ENCODE data around the gene G3BP2. TPM values are rescaled to one million over a fixed set of nuclear protein-coding genes. Genes with fewer than 3 reads are reported as not detected.
"Not testable (repeated sequence)": the region's sequence is repeated elsewhere in the genome, so short reads cannot be mapped to it uniquely, and the experiment has no call there.

Gene G3BP2
- total and polyA plus RNA-seq, 2 experiments from 2014 or later: 103 to 411 TPM

GRCh38 chr4:75692066-75692465 is 18.9 kb upstream of the G3BP2 start:
- H3K27ac Mint-ChIP-seq; H4K20me1 ChIP-seq (replicated peaks; ENCODE audit: insufficient read depth); H3K4me2 ChIP-seq; H3K27me3 Mint-ChIP-seq (ENCODE audit: insufficient read depth, low read depth, poor library complexity); DNase-seq (ENCODE audit: low spot score); H3F3A ChIP-seq (replicated peaks; ENCODE audit: low read depth); H3K9me3 Mint-ChIP-seq; H3K4me3 ChIP-seq; ATAC-seq; H3K4me1 ChIP-seq (ENCODE audit: insufficient read depth); H3K4me1 Mint-ChIP-seq; H3K4me3 Mint-ChIP-seq; H3K9me2 ChIP-seq (ENCODE audit: insufficient read depth); H2AFZ ChIP-seq; H3K27me3 ChIP-seq (ENCODE audit: insufficient read depth); H3K27ac ChIP-seq (ENCODE audit: low read depth): not testable (repeated sequence)
- Histone ChIP-seq H3K36me3 (ENCODE audit: insufficient read depth) (peaks cover 29% of the 10 kb centered on the region), H3K79me2 (replicated peaks; ENCODE audit: insufficient read depth) (peaks cover 94% of the 10 kb centered on the region)
- peaks cover 78% of the 10 kb centered on the region for H3K36me3 Mint-ChIP-seq (ENCODE audit: low read depth)

- H3F3A ChIP-seq (replicated peaks; ENCODE audit: low read depth); H3K4me1 Mint-ChIP-seq; H2AFZ ChIP-seq; H3K27me3 Mint-ChIP-seq (ENCODE audit: insufficient read depth, low read depth, poor library complexity); H3K9me3 Mint-ChIP-seq; H3K27me3 ChIP-seq (ENCODE audit: insufficient read depth); H3K27ac ChIP-seq (ENCODE audit: low read depth); ATAC-seq; DNase-seq (ENCODE audit: low spot score); H3K4me3 ChIP-seq; H3K4me1 ChIP-seq (ENCODE audit: insufficient read depth); H3K4me2 ChIP-seq; H3K9me2 ChIP-seq (ENCODE audit: insufficient read depth); H4K20me1 ChIP-seq (replicated peaks; ENCODE audit: insufficient read depth); H3K4me3 Mint-ChIP-seq; H3K27ac Mint-ChIP-seq: not testable (repeated sequence)
- peaks cover 72% of the 10 kb centered on the region for H3K79me2 ChIP-seq (replicated peaks; ENCODE audit: insufficient read depth)
- H3K36me3 ChIP-seq (ENCODE audit: insufficient read depth): peaks cover 25% of the 10 kb centered on the region
- H3K36me3 Mint-ChIP-seq (ENCODE audit: low read depth): peaks cover 64% of the 10 kb centered on the region
Measured at GRCh38 chr4:75687125-75687524, 13.9 kb upstream of the G3BP2 start.

DNA sequence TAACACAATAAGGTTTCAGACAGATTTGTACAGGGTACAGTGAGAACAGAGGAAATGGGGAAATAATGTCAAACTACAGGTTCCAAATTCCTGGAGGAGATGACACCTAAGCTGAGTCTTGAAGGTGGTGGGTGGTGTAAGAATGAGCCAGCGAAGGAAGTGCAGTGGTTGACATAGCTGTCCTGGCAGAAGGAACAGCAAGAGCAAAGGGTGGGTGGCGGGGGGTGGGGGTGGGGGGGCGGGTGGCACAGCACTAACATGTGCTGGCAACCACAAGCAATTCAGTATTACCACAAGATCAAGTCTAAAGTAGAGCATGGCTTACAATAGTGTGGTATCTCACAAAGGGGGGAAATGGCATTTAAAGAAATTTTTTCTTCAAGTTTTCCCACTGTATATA is 13.1 kb upstream of the G3BP2 start:
- H3K36me3 Mint-ChIP-seq (ENCODE audit: low read depth): peaks cover 56% of the 10 kb centered on the region
- Histone ChIP-seq H4K20me1 (replicated peaks; ENCODE audit: insufficient read depth) (0 out of 2 replicates have a peak, but pooled peaks cover 1% of the 10 kb centered on the region), H3K4me3 (no peak overlapping the region), H3K4me1 (ENCODE audit: insufficient read depth) (no peaks in the 10 kb centered on the region), H3K36me3 (ENCODE audit: insufficient read depth) (peaks cover 19% of the 10 kb centered on the region), H2AFZ (no peak overlapping the region), H3K27ac (ENCODE audit: low read depth) (no peak overlapping the region), H3K79me2 (replicated peaks; ENCODE audit: insufficient read depth) (peaks cover 73% of the 10 kb centered on the region), H3K4me2 (no peak overlapping the region), H3K27me3 (ENCODE audit: insufficient read depth) (no peaks in the 10 kb centered on the region), H3F3A (replicated peaks; ENCODE audit: low read depth) (no peaks in the 10 kb centered on the region), H3K9me2 (ENCODE audit: insufficient read depth) (no peaks in the 10 kb centered on the region)
- DNase-seq (ENCODE audit: low spot score): no peak
- H3K4me1 Mint-ChIP-seq: peaks cover 3% of the 10 kb centered on the region; the same call in 1 of the 3 replicates
- H3K4me3 Mint-ChIP-seq: no peak overlapping the region
- no peak overlapping the region for H3K27ac Mint-ChIP-seq
- no peaks in the 10 kb centered on the region for H3K27me3 Mint-ChIP-seq (ENCODE audit: insufficient read depth, low read depth, poor library complexity)
- H3K9me3 Mint-ChIP-seq: peaks cover 5% of the 10 kb centered on the region
- no peak for ATAC-seq
- TF ChIP-seq POLR2AphosphoS5 (IDR thresholded peaks at IDR 0.05; ENCODE audit: low read depth) (no peak), EZH2phosphoT487 (IDR thresholded peaks at IDR 0.05; ENCODE audit: unreplicated experiment) (no peak), CREB1 (CRISPR knock-in tag; IDR thresholded peaks at IDR 0.05; ENCODE audit: low read depth) (no peak), ZNF114 (CRISPR knock-in tag; IDR thresholded peaks at IDR 0.05) (no peak), EZH2 (IDR thresholded peaks at IDR 0.05; ENCODE audit: low read depth, unreplicated experiment) (no peak), NANOG (IDR thresholded peaks at IDR 0.05; ENCODE audit: borderline replicate concordance) (no peak)
- TF ChIP-seq, protein P1, sequence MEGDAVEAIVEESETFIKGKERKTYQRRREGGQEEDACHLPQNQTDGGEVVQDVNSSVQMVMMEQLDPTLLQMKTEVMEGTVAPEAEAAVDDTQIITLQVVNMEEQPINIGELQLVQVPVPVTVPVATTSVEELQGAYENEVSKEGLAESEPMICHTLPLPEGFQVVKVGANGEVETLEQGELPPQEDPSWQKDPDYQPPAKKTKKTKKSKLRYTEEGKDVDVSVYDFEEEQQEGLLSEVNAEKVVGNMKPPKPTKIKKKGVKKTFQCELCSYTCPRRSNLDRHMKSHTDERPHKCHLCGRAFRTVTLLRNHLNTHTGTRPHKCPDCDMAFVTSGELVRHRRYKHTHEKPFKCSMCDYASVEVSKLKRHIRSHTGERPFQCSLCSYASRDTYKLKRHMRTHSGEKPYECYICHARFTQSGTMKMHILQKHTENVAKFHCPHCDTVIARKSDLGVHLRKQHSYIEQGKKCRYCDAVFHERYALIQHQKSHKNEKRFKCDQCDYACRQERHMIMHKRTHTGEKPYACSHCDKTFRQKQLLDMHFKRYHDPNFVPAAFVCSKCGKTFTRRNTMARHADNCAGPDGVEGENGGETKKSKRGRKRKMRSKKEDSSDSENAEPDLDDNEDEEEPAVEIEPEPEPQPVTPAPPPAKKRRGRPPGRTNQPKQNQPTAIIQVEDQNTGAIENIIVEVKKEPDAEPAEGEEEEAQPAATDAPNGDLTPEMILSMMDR (conservative IDR thresholded peaks at IDR 0.05; ENCODE audit: low read depth in 2 of 2): no peak
- TF ChIP-seq, protein P2, sequence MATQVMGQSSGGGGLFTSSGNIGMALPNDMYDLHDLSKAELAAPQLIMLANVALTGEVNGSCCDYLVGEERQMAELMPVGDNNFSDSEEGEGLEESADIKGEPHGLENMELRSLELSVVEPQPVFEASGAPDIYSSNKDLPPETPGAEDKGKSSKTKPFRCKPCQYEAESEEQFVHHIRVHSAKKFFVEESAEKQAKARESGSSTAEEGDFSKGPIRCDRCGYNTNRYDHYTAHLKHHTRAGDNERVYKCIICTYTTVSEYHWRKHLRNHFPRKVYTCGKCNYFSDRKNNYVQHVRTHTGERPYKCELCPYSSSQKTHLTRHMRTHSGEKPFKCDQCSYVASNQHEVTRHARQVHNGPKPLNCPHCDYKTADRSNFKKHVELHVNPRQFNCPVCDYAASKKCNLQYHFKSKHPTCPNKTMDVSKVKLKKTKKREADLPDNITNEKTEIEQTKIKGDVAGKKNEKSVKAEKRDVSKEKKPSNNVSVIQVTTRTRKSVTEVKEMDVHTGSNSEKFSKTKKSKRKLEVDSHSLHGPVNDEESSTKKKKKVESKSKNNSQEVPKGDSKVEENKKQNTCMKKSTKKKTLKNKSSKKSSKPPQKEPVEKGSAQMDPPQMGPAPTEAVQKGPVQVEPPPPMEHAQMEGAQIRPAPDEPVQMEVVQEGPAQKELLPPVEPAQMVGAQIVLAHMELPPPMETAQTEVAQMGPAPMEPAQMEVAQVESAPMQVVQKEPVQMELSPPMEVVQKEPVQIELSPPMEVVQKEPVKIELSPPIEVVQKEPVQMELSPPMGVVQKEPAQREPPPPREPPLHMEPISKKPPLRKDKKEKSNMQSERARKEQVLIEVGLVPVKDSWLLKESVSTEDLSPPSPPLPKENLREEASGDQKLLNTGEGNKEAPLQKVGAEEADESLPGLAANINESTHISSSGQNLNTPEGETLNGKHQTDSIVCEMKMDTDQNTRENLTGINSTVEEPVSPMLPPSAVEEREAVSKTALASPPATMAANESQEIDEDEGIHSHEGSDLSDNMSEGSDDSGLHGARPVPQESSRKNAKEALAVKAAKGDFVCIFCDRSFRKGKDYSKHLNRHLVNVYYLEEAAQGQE (IDR thresholded peaks at IDR 0.05; ENCODE audit: unreplicated experiment): no peak
- TF ChIP-seq, protein P3, sequence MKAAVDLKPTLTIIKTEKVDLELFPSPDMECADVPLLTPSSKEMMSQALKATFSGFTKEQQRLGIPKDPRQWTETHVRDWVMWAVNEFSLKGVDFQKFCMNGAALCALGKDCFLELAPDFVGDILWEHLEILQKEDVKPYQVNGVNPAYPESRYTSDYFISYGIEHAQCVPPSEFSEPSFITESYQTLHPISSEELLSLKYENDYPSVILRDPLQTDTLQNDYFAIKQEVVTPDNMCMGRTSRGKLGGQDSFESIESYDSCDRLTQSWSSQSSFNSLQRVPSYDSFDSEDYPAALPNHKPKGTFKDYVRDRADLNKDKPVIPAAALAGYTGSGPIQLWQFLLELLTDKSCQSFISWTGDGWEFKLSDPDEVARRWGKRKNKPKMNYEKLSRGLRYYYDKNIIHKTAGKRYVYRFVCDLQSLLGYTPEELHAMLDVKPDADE (IDR thresholded peaks at IDR 0.05): no peak
